ENCODE measurements around the gene CDC40. TPM values are rescaled to one million over a fixed set of nuclear protein-coding genes. Genes with fewer than 3 reads are reported as not detected.
"Not testable (repeated sequence)": the region's sequence is repeated elsewhere in the genome, so short reads cannot be mapped to it uniquely, and the experiment has no call there.

CDC40 gene
- total RNA-seq, 1 donor from 2014 or later: 21.2 TPM

GRCh38 chr6:110266996-110267395, 86.8 kb downstream of the CDC40 start:
- DNase-seq (ENCODE audit: low spot score in 2 of 2): no peak

GRCh38 chr6:110269623-110270022, 89.4 kb downstream of the CDC40 start:
- FAIRE-seq (no peak), DNase-seq (ENCODE audit: low spot score in 2 of 2) (no peak)

More at GRCh38 chr6:110266996-110267395, 86.8 kb downstream of the CDC40 start:
- FAIRE-seq: no peak

DNA sequence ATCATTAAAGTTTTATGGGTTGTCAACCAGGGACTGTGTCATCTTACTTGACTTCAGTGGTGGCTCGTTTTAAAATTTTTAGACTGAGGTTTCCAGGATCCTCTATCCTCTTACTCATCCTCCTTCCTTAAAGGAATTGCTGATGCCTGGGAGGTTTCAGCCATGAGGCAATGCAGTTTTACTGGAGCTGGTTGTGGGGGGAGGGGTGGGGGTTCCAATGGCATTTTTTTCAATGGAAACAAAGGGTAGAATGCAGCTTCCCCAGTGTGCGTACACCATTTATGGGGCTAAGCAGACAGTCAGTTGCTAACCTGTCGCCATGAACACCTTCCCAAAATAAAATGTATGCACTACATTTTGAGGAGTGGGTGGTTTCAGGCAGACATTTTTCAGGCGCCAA, 89.9 kb downstream of the CDC40 start:
- DNase-seq (ENCODE audit: low spot score in 2 of 2) (no peak), FAIRE-seq (no peak)

DNA sequence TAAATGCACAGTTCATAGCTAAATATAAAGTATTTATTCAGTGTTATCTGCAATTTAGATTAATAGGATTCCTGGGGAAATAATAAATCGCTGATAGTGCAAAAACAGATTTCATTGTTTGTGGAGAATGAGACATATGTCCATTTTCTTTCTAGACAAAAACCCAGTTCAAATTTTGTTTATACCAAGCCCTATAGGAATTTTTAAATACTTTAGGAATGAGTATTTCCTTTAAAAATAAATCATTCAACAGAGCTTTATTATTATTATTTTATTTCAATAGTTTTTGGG, 91.5 kb downstream of the CDC40 start:
- DNase-seq (ENCODE audit: low spot score in 2 of 2) (no peak), FAIRE-seq (no peak)

GRCh38 chr6:110272781-110273180, 92.6 kb downstream of the CDC40 start:
- not testable (repeated sequence) for FAIRE-seq

DNA sequence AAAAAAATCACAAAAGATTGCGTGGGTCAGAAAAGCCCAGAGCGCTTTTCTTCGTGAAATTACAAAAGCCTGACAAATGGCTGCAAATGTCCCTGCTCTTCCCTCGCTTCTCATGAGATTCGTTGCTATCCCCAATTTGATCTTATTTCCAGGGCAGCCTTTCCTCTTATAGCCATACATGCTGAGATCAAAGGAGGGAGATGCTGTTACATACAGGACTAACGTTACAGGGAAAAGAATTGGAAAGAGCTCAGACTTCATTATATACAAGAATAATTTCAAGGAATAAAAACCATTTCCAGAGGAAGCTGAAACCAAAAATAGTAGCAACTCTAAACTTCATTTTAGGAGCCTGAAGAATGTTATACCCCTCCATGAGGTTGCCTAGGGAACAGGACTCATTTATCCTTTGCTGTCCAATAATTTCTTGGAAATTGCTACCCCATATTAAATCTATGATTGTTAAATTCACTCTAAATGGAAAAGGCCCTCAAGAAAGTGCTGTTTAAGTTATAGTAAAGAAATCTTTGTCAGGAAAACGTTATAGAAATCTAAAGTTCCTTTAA, 97.0 kb downstream of the CDC40 start:
- no peak for DNase-seq (ENCODE audit: low spot score in 2 of 2)
- no peak for FAIRE-seq

More at GRCh38 chr6:110272781-110273180, 92.6 kb downstream of the CDC40 start:
- DNase-seq (ENCODE audit: low spot score in 2 of 2): not testable (repeated sequence)

Other genes starting within 250 kb of the CDC40 start
- 7.3 TPM for gene GPR6, start 202.1 kb upstream of the CDC40 start, total RNA-seq
- 63.2 TPM for gene WASF1, start 757 bp upstream of the CDC40 start, total RNA-seq
- 2.0 TPM for gene METTL24, start 177.9 kb downstream of the CDC40 start, total RNA-seq
- 0.41 TPM for gene DDO, start 235.1 kb downstream of the CDC40 start, total RNA-seq